Measurements from ENCODE around the gene MAPK9. TPM values are rescaled to one million over a fixed set of nuclear protein-coding genes. Genes with fewer than 3 reads are reported as not detected.

Gene MAPK9
- polyA plus RNA-seq, 3 donors: 9.7 to 19.6 (median 16.2) TPM

DNA sequence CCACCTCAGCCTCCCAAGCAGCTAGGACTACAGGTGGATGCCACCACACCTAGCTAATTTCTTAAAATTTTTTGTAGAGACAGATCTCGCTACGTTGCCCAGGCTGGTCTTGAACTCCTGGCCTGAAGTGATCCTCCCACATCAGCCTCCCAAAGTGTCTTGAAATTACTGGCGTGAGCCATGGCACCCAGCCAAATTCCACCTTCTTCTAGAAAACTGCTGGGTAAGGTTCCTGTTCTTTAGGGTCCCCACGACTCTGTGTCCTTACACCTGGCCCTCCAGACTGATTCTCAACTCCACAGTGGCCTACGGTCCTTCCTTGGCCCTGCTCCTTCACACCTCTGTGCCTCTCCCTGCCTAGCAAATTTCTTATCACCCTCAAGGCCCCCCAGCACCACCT lies 1.9 kb downstream of the MAPK9 start:
- H3K4me1 Mint-ChIP-seq: peaks cover 59% of the 10 kb centered on the region

DNA sequence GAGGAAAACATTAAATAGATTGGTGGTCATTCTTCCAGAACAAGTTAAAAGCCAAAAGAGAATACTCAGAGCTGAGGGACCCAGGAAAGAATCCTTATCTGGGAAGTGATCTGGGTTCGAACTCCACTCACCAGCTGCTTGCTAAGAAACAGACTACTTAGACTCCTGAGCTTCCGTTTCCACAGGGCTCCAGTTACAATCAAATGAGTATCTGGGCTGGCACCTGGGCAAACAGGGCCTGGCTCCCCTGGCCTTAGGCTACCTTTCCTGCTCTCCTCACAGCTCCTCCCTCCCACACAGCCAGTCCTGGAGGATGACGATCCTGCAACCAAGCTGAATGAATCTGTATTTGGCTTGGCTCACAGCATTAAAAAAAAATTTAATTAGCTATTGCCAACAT lies 2.5 kb downstream of the MAPK9 start:
- Histone ChIP-seq H3K79me2 (ENCODE audit: insufficient read depth, low read length) (peaks cover 51% of the 10 kb centered on the region), H3K9me3 (replicated peaks in 1 of 2; ENCODE audit: control insufficient read depth in 1 of 2, insufficient read depth in 1 of 2, low read length in 2 of 2) (peaks cover 0 to 3% of the 10 kb centered on the region in 2 donors), H3K9ac (ENCODE audit: insufficient read depth, low read length, poor library complexity, severe bottlenecking) (no peak overlapping the region), H3K36me3 (replicated peaks in 1 of 2; ENCODE audit: control insufficient read depth in 1 of 2, insufficient read depth in 2 of 2, low read length in 2 of 2) (peaks cover 5 to 13% of the 10 kb centered on the region in 2 donors), H2AFZ (ENCODE audit: insufficient read depth, low read depth, low read length, poor library complexity, severe bottlenecking) (no peak overlapping the region), H3K27me3 (ENCODE audit: control insufficient read depth in 2 of 2, insufficient read depth in 2 of 2, low read length in 2 of 2) (no peaks in the 10 kb centered on the region), H3K4me1 (ENCODE audit: control insufficient read depth in 1 of 2, insufficient read depth in 2 of 2, low read length in 2 of 2) (peaks cover 27 to 41% of the 10 kb centered on the region in 2 donors), H4K20me1 (ENCODE audit: insufficient read depth, low read length) (peaks cover 25% of the 10 kb centered on the region), H3K27ac (ENCODE audit: low read depth in 1 of 2, low read length in 2 of 2) (no peak overlapping the region), H3K4me2 (replicated peaks; ENCODE audit: extremely low read depth, low read length, poor library complexity, severe bottlenecking) (no peak overlapping the region), H3K4me3 (replicated peaks in 1 of 3; ENCODE audit: low read depth in 2 of 3, low read length in 3 of 3) (no peak overlapping the region)
- peaks cover 58% of the 10 kb centered on the region for H3K4me1 Mint-ChIP-seq
- H3K27ac Mint-ChIP-seq: no peak overlapping the region
- peaks cover 0 to 4% (median 2%) of the 10 kb centered on the region in 7 donors for H3K9me3 Mint-ChIP-seq
- WGBS (ENCODE audit: insufficient coverage): 93% methylated on average over 3 of the region's 3 CpGs
- TF ChIP-seq, protein P1, sequence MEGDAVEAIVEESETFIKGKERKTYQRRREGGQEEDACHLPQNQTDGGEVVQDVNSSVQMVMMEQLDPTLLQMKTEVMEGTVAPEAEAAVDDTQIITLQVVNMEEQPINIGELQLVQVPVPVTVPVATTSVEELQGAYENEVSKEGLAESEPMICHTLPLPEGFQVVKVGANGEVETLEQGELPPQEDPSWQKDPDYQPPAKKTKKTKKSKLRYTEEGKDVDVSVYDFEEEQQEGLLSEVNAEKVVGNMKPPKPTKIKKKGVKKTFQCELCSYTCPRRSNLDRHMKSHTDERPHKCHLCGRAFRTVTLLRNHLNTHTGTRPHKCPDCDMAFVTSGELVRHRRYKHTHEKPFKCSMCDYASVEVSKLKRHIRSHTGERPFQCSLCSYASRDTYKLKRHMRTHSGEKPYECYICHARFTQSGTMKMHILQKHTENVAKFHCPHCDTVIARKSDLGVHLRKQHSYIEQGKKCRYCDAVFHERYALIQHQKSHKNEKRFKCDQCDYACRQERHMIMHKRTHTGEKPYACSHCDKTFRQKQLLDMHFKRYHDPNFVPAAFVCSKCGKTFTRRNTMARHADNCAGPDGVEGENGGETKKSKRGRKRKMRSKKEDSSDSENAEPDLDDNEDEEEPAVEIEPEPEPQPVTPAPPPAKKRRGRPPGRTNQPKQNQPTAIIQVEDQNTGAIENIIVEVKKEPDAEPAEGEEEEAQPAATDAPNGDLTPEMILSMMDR (IDR thresholded peaks at IDR 0.05): no peak
- intact Hi-C loops (cut with micrococcal nuclease): no loop called here
- peaks cover 0 to 4% (median 1%) of the 10 kb centered on the region in 3 donors for H3K27me3 Mint-ChIP-seq (ENCODE audit: low read depth in 3 of 3)
- H3K36me3 Mint-ChIP-seq: peaks cover 17 to 21% of the 10 kb centered on the region in 2 donors
- no peak overlapping the region for H3K4me3 Mint-ChIP-seq
- no peak for DNase-seq

More for the DNA sequence above, 1.9 kb downstream of the MAPK9 start:
- Histone ChIP-seq H3K9me3 (replicated peaks in 1 of 2; ENCODE audit: control insufficient read depth in 1 of 2, insufficient read depth in 1 of 2, low read length in 2 of 2) (peaks cover 0 to 3% of the 10 kb centered on the region in 2 donors), H3K4me1 (ENCODE audit: control insufficient read depth in 1 of 2, insufficient read depth in 2 of 2, low read length in 2 of 2) (peaks cover 30 to 46% of the 10 kb centered on the region in 2 donors), H3K36me3 (replicated peaks in 1 of 2; ENCODE audit: control insufficient read depth in 1 of 2, insufficient read depth in 2 of 2, low read length in 2 of 2) (peaks cover 5 to 12% of the 10 kb centered on the region in 2 donors), H3K9ac (ENCODE audit: insufficient read depth, low read length, poor library complexity, severe bottlenecking) (no peak overlapping the region), H3K4me3 (replicated peaks in 1 of 3; ENCODE audit: low read depth in 2 of 3, low read length in 3 of 3) (no peak overlapping the region), H2AFZ (ENCODE audit: insufficient read depth, low read depth, low read length, poor library complexity, severe bottlenecking) (no peak overlapping the region), H3K27ac (ENCODE audit: low read depth in 1 of 2, low read length in 2 of 2) (no peak overlapping the region), H3K27me3 (ENCODE audit: control insufficient read depth in 2 of 2, insufficient read depth in 2 of 2, low read length in 2 of 2) (no peaks in the 10 kb centered on the region), H3K4me2 (replicated peaks; ENCODE audit: extremely low read depth, low read length, poor library complexity, severe bottlenecking) (no peak overlapping the region), H3K79me2 (ENCODE audit: insufficient read depth, low read length) (peaks cover 51% of the 10 kb centered on the region), H4K20me1 (ENCODE audit: insufficient read depth, low read length) (peaks cover 25% of the 10 kb centered on the region)
- H3K27me3 Mint-ChIP-seq (ENCODE audit: low read depth in 3 of 3): peaks cover 0 to 4% (median 1%) of the 10 kb centered on the region in 3 donors
- whole genome bisulfite sequencing (ENCODE audit: insufficient coverage): 70% methylated on average over 5 of the region's 5 CpGs
- no peak overlapping the region for H3K4me3 Mint-ChIP-seq
- H3K9me3 Mint-ChIP-seq: peaks cover 0 to 4% (median 2%) of the 10 kb centered on the region in 7 donors
- H3K36me3 Mint-ChIP-seq: peaks cover 15% of the 10 kb centered on the region in 2 donors
- intact Hi-C loops (cut with micrococcal nuclease): loop anchor here (10.0 kb wide), 1 partner anchor 205 kb away; the partner anchor contains the start of gene CNOT6 (in 2 of the 2)
- H3K27ac Mint-ChIP-seq: peak overlapping the region in 1 of 7 donors; percentile 79
- DNase-seq: no peak
- TF ChIP-seq, protein P1 (IDR thresholded peaks at IDR 0.05): no peak

All from CD14-positive monocyte (primary cell).